ENCODE measurements around the gene AAGAB. TPM values are rescaled to one million over a fixed set of nuclear protein-coding genes. Genes with fewer than 3 reads are reported as not detected.
"Not testable (repeated sequence)": the region's sequence is repeated elsewhere in the genome, so short reads cannot be mapped to it uniquely, and the experiment has no call there.

Gene AAGAB
- total and polyA plus RNA-seq, 2 donors (not counting 1 experiment from before 2014, with no cell fraction given): 9.4 to 25.0 TPM

DNA sequence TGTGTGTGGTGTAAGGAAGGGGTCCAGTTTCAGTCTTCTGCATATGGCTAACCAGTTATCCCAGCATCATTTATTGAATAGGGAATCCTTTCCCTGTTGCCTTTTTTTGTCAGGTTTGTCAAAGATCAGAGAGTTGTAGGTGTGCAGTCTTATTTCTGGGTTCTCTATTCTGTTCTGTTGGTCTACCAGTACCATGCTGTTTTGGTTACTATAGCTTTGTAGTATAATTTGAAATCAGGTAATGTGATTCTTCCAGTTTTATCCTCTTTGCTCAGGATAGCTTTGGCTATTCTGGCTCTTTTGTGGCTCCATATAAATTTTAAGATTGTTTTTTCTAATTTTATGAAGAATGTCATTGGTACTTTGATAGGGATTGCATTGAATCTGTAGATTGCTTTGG, 31.2 kb upstream of the AAGAB start:
- H3K79me2 ChIP-seq (ENCODE audit: control insufficient read depth, insufficient read depth, low read length); H3K4me1 ChIP-seq (ENCODE audit: control insufficient read depth in 2 of 2, insufficient read depth in 2 of 2, low read length in 2 of 2); H3K4me3 Mint-ChIP-seq; H3K9me3 Mint-ChIP-seq (ENCODE audit: insufficient read depth); H3K4me3 ChIP-seq (ENCODE audit: control extremely low read depth in 1 of 5, extremely low read depth in 1 of 5, insufficient read depth in 1 of 5, low read depth in 2 of 5, low read length in 4 of 5); H3K9me3 ChIP-seq (ENCODE audit: control extremely low read depth in 1 of 3, control insufficient read depth in 2 of 3, insufficient read depth in 1 of 3, low read length in 2 of 3); ATAC-seq (ENCODE audit: low read depth); H3K27me3 Mint-ChIP-seq; H4K20me1 ChIP-seq (ENCODE audit: control insufficient read depth, insufficient read depth, low read length, poor library complexity, severe bottlenecking); CTCF ChIA-PET; H3K27me3 ChIP-seq (replicated peaks in 1 of 4; ENCODE audit: control extremely low read depth in 1 of 4, control insufficient read depth in 3 of 4, insufficient read depth in 4 of 4, low read length in 3 of 4); DNase-seq; H3K9ac ChIP-seq (ENCODE audit: low read length); H3K4me1 Mint-ChIP-seq; POLR2A ChIA-PET; H3K4me2 ChIP-seq (replicated peaks; ENCODE audit: low read depth, low read length, poor library complexity, severe bottlenecking); H2AFZ ChIP-seq (ENCODE audit: insufficient read depth, low read depth, low read length, poor library complexity, severe bottlenecking); H3K27ac Mint-ChIP-seq; H3K36me3 ChIP-seq (replicated peaks in 1 of 2; ENCODE audit: control extremely low read depth in 1 of 2, control insufficient read depth in 1 of 2, extremely low read depth in 1 of 2, insufficient read depth in 2 of 2, low read length in 1 of 2); intact Hi-C loops (cut with micrococcal nuclease); H3K27ac ChIP-seq (ENCODE audit: low read length in 2 of 2): not testable (repeated sequence)

DNA sequence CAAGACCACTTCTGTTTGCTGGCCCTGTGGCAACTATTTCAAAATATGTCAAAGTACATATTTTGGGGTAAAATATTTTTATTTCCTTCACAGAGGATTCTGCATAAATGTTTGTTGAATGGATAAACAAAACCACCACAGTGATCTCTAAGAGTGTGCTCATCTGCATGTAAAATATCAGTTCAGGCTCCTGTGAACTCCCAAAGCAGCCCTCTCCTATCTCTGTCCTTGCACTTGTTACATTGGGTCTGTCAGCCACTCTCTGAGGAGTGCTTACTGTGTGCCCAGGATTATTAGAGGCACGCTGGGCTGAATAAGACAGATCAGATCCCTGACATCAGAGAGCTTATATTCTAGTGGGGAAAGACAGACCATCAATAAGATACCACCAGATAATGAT, 27.3 kb upstream of the AAGAB start:
- Histone ChIP-seq H3K9me3 (ENCODE audit: control extremely low read depth in 1 of 3, control insufficient read depth in 2 of 3, insufficient read depth in 1 of 3, low read length in 2 of 3) (peaks cover 0 to 3% (median 1%) of the 10 kb centered on the region in 3 donors), H2AFZ (ENCODE audit: insufficient read depth, low read depth, low read length, poor library complexity, severe bottlenecking) (no peak overlapping the region), H3K79me2 (ENCODE audit: control insufficient read depth, insufficient read depth, low read length) (no peaks in the 10 kb centered on the region), H3K27ac (ENCODE audit: low read length in 2 of 2) (no peak overlapping the region), H4K20me1 (ENCODE audit: control insufficient read depth, insufficient read depth, low read length, poor library complexity, severe bottlenecking) (no peaks in the 10 kb centered on the region), H3K4me3 (ENCODE audit: control extremely low read depth in 1 of 5, extremely low read depth in 1 of 5, insufficient read depth in 1 of 5, low read depth in 2 of 5, low read length in 4 of 5) (no peak overlapping the region), H3K27me3 (replicated peaks in 1 of 4; ENCODE audit: control extremely low read depth in 1 of 4, control insufficient read depth in 3 of 4, insufficient read depth in 4 of 4, low read length in 3 of 4) (peaks cover 0 to 2% (median 0%) of the 10 kb centered on the region in 4 experiments), H3K36me3 (replicated peaks in 1 of 2; ENCODE audit: control extremely low read depth in 1 of 2, control insufficient read depth in 1 of 2, extremely low read depth in 1 of 2, insufficient read depth in 2 of 2, low read length in 1 of 2) (no peaks in the 10 kb centered on the region), H3K4me1 (ENCODE audit: control insufficient read depth in 2 of 2, insufficient read depth in 2 of 2, low read length in 2 of 2) (no peaks in the 10 kb centered on the region), H3K4me2 (replicated peaks; ENCODE audit: low read depth, low read length, poor library complexity, severe bottlenecking) (no peak overlapping the region), H3K9ac (ENCODE audit: low read length) (no peak overlapping the region)
- Mint-ChIP-seq H3K27me3 (peaks cover 11% of the 10 kb centered on the region), H3K27ac (no peak overlapping the region), H3K4me3 (no peak overlapping the region), H3K4me1 (no peaks in the 10 kb centered on the region), H3K9me3 (ENCODE audit: insufficient read depth) (no peaks in the 10 kb centered on the region)
- POLR2A ChIA-PET: no interaction called here
- CTCF ChIA-PET: no interaction called here
- WGBS (ENCODE audit: insufficient coverage): no CpG with 5 or more reads among the region's 1 CpG
- no peak for DNase-seq
- no peak for ATAC-seq (ENCODE audit: low read depth)
- TF ChIP-seq EZH2 (IDR thresholded peaks at IDR 0.05; ENCODE audit: borderline replicate concordance, insufficient read depth, low read depth, low read length, poor library complexity, severe bottlenecking): no peak
- TF ChIP-seq, protein P1, sequence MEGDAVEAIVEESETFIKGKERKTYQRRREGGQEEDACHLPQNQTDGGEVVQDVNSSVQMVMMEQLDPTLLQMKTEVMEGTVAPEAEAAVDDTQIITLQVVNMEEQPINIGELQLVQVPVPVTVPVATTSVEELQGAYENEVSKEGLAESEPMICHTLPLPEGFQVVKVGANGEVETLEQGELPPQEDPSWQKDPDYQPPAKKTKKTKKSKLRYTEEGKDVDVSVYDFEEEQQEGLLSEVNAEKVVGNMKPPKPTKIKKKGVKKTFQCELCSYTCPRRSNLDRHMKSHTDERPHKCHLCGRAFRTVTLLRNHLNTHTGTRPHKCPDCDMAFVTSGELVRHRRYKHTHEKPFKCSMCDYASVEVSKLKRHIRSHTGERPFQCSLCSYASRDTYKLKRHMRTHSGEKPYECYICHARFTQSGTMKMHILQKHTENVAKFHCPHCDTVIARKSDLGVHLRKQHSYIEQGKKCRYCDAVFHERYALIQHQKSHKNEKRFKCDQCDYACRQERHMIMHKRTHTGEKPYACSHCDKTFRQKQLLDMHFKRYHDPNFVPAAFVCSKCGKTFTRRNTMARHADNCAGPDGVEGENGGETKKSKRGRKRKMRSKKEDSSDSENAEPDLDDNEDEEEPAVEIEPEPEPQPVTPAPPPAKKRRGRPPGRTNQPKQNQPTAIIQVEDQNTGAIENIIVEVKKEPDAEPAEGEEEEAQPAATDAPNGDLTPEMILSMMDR (IDR thresholded peaks at IDR 0.05): no peak
- intact Hi-C loops (cut with micrococcal nuclease): no loop called here

All from B cell (primary cell).